HCT116 (cell line): ENCODE data around the gene SPR. TPM values are rescaled to one million over a fixed set of nuclear protein-coding genes. Genes with fewer than 3 reads are reported as not detected.

Experiments used
- ATAC-seq: fragments of 200-7000 bp; cut with Tn5 transposase; 2 replicates; pipeline ENCODE4 v1.9.1; 2020; ENCODE audit warnings: mild to moderate bottlenecking, moderate library complexity
- BruUV-seq: library from RNA; stranded (reverse); fragments of 400-500 nt; replicated peaks from 2 replicates; lab custom pipeline; 2021; lab: Mats Ljungman, UMichigan
- CTCF ChIA-PET: fragments of 300-600 bp; sonication (Branson Sonifier 250); formaldehyde crosslinking; loops from one replicate; lab custom pipeline; 2021; ENCODE audit warnings: antibody characterized with exemption; lab: Charles Lee
- POLR2A ChIA-PET: fragments of 300-600, 350-600 bp; sonication (Branson Sonifier 250); formaldehyde crosslinking; loops from one replicate; lab custom pipeline; 2021; ENCODE audit warnings: antibody characterized with exemption; lab: Charles Lee
- RAD21 ChIA-PET, 2 experiments: fragments of 300-600 bp; sonication (Branson Sonifier 250); formaldehyde crosslinking; loops; one replicate each; lab custom pipeline; 2023; ENCODE audit warnings: low total read pairs in 2 of 2; ENCODE audit not compliant: uncharacterized antibody in 2 of 2, unreplicated experiment in 2 of 2, low non-redundant PET in 1 of 2; lab: Charles Lee
- DNase-seq: peaks from one replicate; pipeline ENCODE4 v3.0.0-alpha.2; 2010; ENCODE audit warnings: low read depth, low spot score
- H2AFZ ChIP-seq: fragments of 200-600 bp; shearing (Covaris generic), sonication (generic); 2 replicates; pipeline ENCODE4 v1.6.1; 2017; ENCODE audit warnings: low read depth, mixed run types, mixed read lengths, antibody characterized with exemption, low read length; ENCODE audit not compliant: poor library complexity, severe bottlenecking
- H3K27ac ChIP-seq: 2 replicates; pipeline ENCODE4 v1.5.1; 2012; ENCODE audit warnings: low read depth, low read length
- H3K27me3 ChIP-seq: fragments of 200-600 bp; sonication (generic); 2 replicates; pipeline ENCODE4 v1.6.1; 2016; ENCODE audit warnings: mixed run types, low read length, mixed read lengths; ENCODE audit not compliant: insufficient read depth
- H3K36me3 ChIP-seq, 2 experiments: fragments of 200-500 bp in 1 of 2; fragments of 200-600 bp in 1 of 2; sonication (Bioruptor generic) in 1 of 2; sonication (generic) in 1 of 2; 2 replicates each; pipeline versions ENCODE4 v1.5.1 to v1.6.1; 2014 to 2016; ENCODE audit warnings: low read length in 2 of 2, inconsistent platforms in 1 of 2, mixed read lengths in 1 of 2, mixed run types in 1 of 2; ENCODE audit not compliant: insufficient read depth in 2 of 2, control insufficient read depth in 1 of 2
- H3K4me1 ChIP-seq, 2 experiments: fragments of 200-600 bp in 1 of 2; sonication (generic) in 1 of 2; 2 replicates each; pipeline versions ENCODE4 v1.5.1 to v1.6.1; 2012 to 2017; ENCODE audit warnings: low read length in 2 of 2, inconsistent platforms in 1 of 2, mild to moderate bottlenecking in 1 of 2, mixed read lengths in 1 of 2, mixed run types in 1 of 2, moderate library complexity in 1 of 2; ENCODE audit not compliant: insufficient read depth in 2 of 2, control insufficient read depth in 1 of 2
- H3K4me2 ChIP-seq: fragments of 200-600 bp; sonication (generic); 2 replicates; pipeline ENCODE4 v1.6.1; 2017; ENCODE audit warnings: mixed run types, low read length, mixed read lengths
- H3K4me3 ChIP-seq, 2 experiments: fragments of 200-600 bp in 1 of 2; sonication (generic) in 1 of 2; replicated peaks in 1 of 2; 2 replicates each; pipeline ENCODE4 v1.5.1; 2011 to 2016; ENCODE audit warnings: low read length in 2 of 2, control low read depth in 1 of 2, low read depth in 1 of 2, mild to moderate bottlenecking in 1 of 2, mixed read lengths in 1 of 2, mixed run types in 1 of 2
- H3K79me2 ChIP-seq: fragments of 200-600 bp; sonication (generic); 2 replicates; pipeline ENCODE4 v1.6.1; 2017; ENCODE audit warnings: mild to moderate bottlenecking, mixed run types, low read length, moderate library complexity, mixed read lengths; ENCODE audit not compliant: insufficient read depth
- H3K9ac ChIP-seq: fragments of 200-600 bp; sonication (generic); 2 replicates; pipeline ENCODE4 v1.6.1; 2016; ENCODE audit warnings: low read length, mixed read lengths
- H3K9me2 ChIP-seq: fragments of 200-600 bp; sonication (generic), shearing (Covaris generic); 2 replicates; pipeline ENCODE4 v1.6.1; 2017; ENCODE audit warnings: mixed run types, mild to moderate bottlenecking, moderate library complexity; ENCODE audit not compliant: insufficient read depth
- H3K9me3 ChIP-seq, 2 experiments: fragments of 200-500 bp in 1 of 2; fragments of 200-600 bp in 1 of 2; sonication (Bioruptor generic) in 1 of 2; sonication (generic) in 1 of 2; 2 replicates each; pipeline ENCODE4 v1.6.1; 2014 to 2017; ENCODE audit warnings: low read length in 2 of 2, mixed read lengths in 2 of 2, inconsistent platforms in 1 of 2, low read depth in 1 of 2, mild to moderate bottlenecking in 1 of 2, mixed run types in 1 of 2, moderate library complexity in 1 of 2; ENCODE audit not compliant: control insufficient read depth in 1 of 2, insufficient read depth in 1 of 2
- H4K20me1 ChIP-seq: fragments of 200-600 bp; sonication (generic), shearing (Covaris generic); 2 replicates; pipeline ENCODE4 v1.6.1; 2017; ENCODE audit warnings: mixed run types, mild to moderate bottlenecking, moderate library complexity; ENCODE audit not compliant: insufficient read depth
- CEBPB ChIP-seq: IDR thresholded peaks from 2 replicates; pipeline ENCODE4 v1.6.1; 2012; ENCODE audit warnings: low read depth
- ELF1 ChIP-seq: IDR thresholded peaks from 2 replicates; pipeline ENCODE4 v1.6.1; 2012; ENCODE audit warnings: low read depth, borderline replicate concordance
- EZH2phosphoT487 ChIP-seq: fragments of 200-600 bp; IDR thresholded peaks from 2 replicates; pipeline ENCODE4 v1.6.1; 2018; ENCODE audit warnings: antibody characterized with exemption, borderline replicate concordance
- FOSL1 ChIP-seq: IDR thresholded peaks from 2 replicates; pipeline ENCODE4 v1.6.1; 2012; ENCODE audit warnings: low read depth
- JUND ChIP-seq: IDR thresholded peaks from 2 replicates; pipeline ENCODE4 v1.6.1; 2012
- RAD21 ChIP-seq: IDR thresholded peaks from 2 replicates; pipeline ENCODE4 v1.6.1; 2012; ENCODE audit warnings: low read depth, mild to moderate bottlenecking
- SP1 ChIP-seq: IDR thresholded peaks from 2 replicates; pipeline ENCODE4 v1.6.1; 2012; ENCODE audit warnings: low read depth
- intact Hi-C: fragments of 100-400 bp; cut with micrococcal nuclease; formaldehyde crosslinking; loops from 2 replicates; pipeline ENCODE4 v1.10.0; 2022
- total RNA-seq: library from RNA; stranded (reverse); gene quantifications from one replicate; pipeline ENCODE4 v1.2.1, GENCODE V29; 2021; ENCODE audit not compliant: unreplicated experiment
- TF ChIP-seq, protein P1 (sequence below): IDR thresholded peaks from 2 replicates; pipeline ENCODE4 v1.6.1; 2012
- TF ChIP-seq, protein P2 (sequence below): IDR thresholded peaks from 2 replicates; pipeline ENCODE4 v1.6.1; 2012

Gene SPR
- total RNA-seq, 1 experiment from 2014 or later, result 66.9 TPM

DNA sequence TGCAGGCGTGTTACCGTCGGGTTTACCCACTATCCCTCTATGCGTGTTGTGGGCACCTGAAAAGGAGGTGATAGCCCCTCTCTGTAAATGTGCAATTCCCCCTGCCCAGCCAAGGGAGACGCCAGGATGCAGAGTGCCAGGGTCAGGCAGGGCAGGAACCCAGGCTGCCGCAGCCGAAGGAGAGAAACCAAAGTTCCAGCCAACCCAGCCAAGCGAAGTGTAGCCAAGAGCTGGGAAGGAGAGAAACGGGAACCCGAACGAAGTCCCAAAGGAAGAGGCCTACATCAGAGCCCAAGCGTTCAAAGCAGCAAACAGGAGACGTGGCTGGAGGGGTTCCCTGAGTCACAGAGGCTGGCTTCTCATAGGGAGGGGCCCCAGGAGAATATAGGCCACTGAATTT is 24.2 kb upstream of the SPR start:
- ChIA-PET RAD21 (interaction anchor here (0.6 to 1.1 kb wide), 2 partner anchors 24 to 314 kb away, joined by 3 read pairs; partner anchors contain the start of gene SPR (in 1 of the 2)), POLR2A (interaction anchor here (0.8 kb wide), 1 partner anchor 105 kb away, joined by 3 read pairs; no protein-coding TSS in a partner anchor), CTCF (interaction anchor here (0.6 to 2.4 kb wide), 25 partner anchors 8 to 1563 kb away, joined by 3 to 24 read pairs (median 5); partner anchors contain the start of gene SPR)
- intact Hi-C loops, result no loop called here
- BruUV-seq, result no TSS peak
- no peak for DNase-seq
- Histone ChIP-seq H3K79me2 (no peaks in the 10 kb centered on the region), H3K4me1 (peaks cover 4 to 22% of the 10 kb centered on the region in 2 experiments; a peak in 3 of 4 replicates), H3K9ac (no peak overlapping the region), H3K4me2 (peak overlapping the region; percentile 78), H3K27ac (no peak overlapping the region), H3K9me3 (no peaks in the 10 kb centered on the region), H2AFZ (peak overlapping the region; percentile 88), H3K27me3 (no peaks in the 10 kb centered on the region), H3K4me3 (peak overlapping the region; percentile 30 to 51), H3K36me3 (no peaks in the 10 kb centered on the region), H3K9me2 (no peaks in the 10 kb centered on the region), H4K20me1 (no peaks in the 10 kb centered on the region)
- peak; percentile 2; the same call in 1 of the 2 replicates for ATAC-seq
- TF ChIP-seq EZH2phosphoT487 (no peak), CEBPB (no peak), RAD21 (no peak), ELF1 (no peak)
- TF ChIP-seq, protein P1, sequence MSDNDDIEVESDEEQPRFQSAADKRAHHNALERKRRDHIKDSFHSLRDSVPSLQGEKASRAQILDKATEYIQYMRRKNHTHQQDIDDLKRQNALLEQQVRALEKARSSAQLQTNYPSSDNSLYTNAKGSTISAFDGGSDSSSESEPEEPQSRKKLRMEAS, result no peak
- TF ChIP-seq, protein P2, sequence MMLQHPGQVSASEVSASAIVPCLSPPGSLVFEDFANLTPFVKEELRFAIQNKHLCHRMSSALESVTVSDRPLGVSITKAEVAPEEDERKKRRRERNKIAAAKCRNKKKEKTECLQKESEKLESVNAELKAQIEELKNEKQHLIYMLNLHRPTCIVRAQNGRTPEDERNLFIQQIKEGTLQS, result no peak

DNA sequence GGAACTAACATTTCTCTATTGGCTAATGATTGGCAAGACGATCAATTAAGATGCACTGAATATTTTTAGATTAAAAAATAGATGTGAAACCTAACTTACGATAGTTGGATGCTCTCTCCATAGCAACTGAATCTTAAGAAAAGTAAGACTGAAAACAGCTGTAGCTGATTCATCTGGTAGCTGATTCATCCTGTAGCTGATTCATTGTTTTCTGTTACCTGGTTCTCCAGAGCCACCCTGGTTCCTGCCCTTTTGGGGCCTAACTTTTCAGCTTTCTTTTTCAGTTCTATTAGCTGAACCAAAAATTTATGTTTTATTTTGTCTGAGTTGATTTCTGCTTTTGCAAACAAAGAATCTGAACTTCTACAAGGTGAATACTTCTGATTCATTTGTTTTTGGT is 22.7 kb upstream of the SPR start:
- ATAC-seq (no peak), DNase-seq (no peak)
- ChIA-PET POLR2A (interaction anchor here (0.7 to 0.8 kb wide), 2 partner anchors 52 to 315 kb away, joined by 3 read pairs; no protein-coding TSS in a partner anchor), RAD21 (interaction anchor here in 1 of 2 experiments (1.0 kb wide), 1 partner anchor 712 kb away, joined by 7 read pairs; no protein-coding TSS in a partner anchor), CTCF (interaction anchor here (0.9 to 2.0 kb wide), 4 partner anchors 23 to 313 kb away, joined by 3 to 8 read pairs (median 3); partner anchors contain the start of gene SPR)
- no peak overlapping the region for H3K27ac ChIP-seq
- H3K79me2 ChIP-seq, result no peaks in the 10 kb centered on the region
- H3K9me3 ChIP-seq, result no peaks in the 10 kb centered on the region
- H4K20me1 ChIP-seq, result no peaks in the 10 kb centered on the region
- no peaks in the 10 kb centered on the region for H3K9me2 ChIP-seq
- H3K4me2 ChIP-seq, result no peak overlapping the region
- intact Hi-C loops, result no loop called here
- H3K27me3 ChIP-seq, result no peaks in the 10 kb centered on the region
- peaks cover 4 to 22% of the 10 kb centered on the region in 2 experiments; a peak in 3 of 4 replicates for H3K4me1 ChIP-seq
- no peaks in the 10 kb centered on the region for H3K36me3 ChIP-seq
- H2AFZ ChIP-seq, result no peak overlapping the region
- H3K4me3 ChIP-seq, result no peak overlapping the region
- no peak overlapping the region for H3K9ac ChIP-seq
- TF ChIP-seq JUND (peak; percentile 63), SP1 (no peak), ELF1 (no peak), FOSL1 (peak; percentile 76)
- no TSS peak for BruUV-seq
